ENCODE data around the gene RNU7-1.

The RNU7-1 gene

GRCh38 chr12:6919588-6919987 is 24.0 kb upstream of the RNU7-1 start:
- DNase-seq = no peak

- no peak for DNase-seq
Observed at GRCh38 chr12:6921539-6921938, 22.1 kb upstream of the RNU7-1 start.

GRCh38 chr12:6921996-6922946 is 21.3 kb upstream of the RNU7-1 start:
- DNase-seq = no peak

GRCh38 chr12:6923003-6923732 is 20.4 kb upstream of the RNU7-1 start:
- DNase-seq = no peak

- no peak for DNase-seq
Observed at GRCh38 chr12:6923851-6924250, 19.8 kb upstream of the RNU7-1 start.

- DNase-seq = no peak
Observed at GRCh38 chr12:6925239-6925539, 18.4 kb upstream of the RNU7-1 start.

GRCh38 chr12:6925540-6926279 is 17.9 kb upstream of the RNU7-1 start:
- no peak for DNase-seq

- DNase-seq = no peak
Observed at GRCh38 chr12:6927379-6928021, 16.1 kb upstream of the RNU7-1 start, which contains the start of gene ATN1. ATN1 (plus strand) TSS chr12:6927959; CDS start chr12:6934002, 6,043 bp downstream.

- no peak for DNase-seq
Observed at GRCh38 chr12:6928022-6928702, 15.5 kb upstream of the RNU7-1 start.

- no peak for DNase-seq
Observed at GRCh38 chr12:6928703-6929407, 14.8 kb upstream of the RNU7-1 start.

- no peak for DNase-seq
Observed at GRCh38 chr12:6929466-6930452, 13.9 kb upstream of the RNU7-1 start.

- DNase-seq = no peak
Observed at GRCh38 chr12:6932766-6933165, 10.8 kb upstream of the RNU7-1 start.

GRCh38 chr12:6934110-6934509 is 9.5 kb upstream of the RNU7-1 start:
- no peak for DNase-seq

- DNase-seq = no peak
Observed at GRCh38 chr12:6935371-6936193, 8.0 kb upstream of the RNU7-1 start.

- no peak for DNase-seq
Observed at GRCh38 chr12:6936194-6936635, 7.4 kb upstream of the RNU7-1 start.

GRCh38 chr12:6936636-6937480 is 6.8 kb upstream of the RNU7-1 start:
- peak; percentile 30 for DNase-seq

- DNase-seq = peak; percentile 87
Observed at GRCh38 chr12:6937481-6938352, 5.9 kb upstream of the RNU7-1 start.

All from effector CD8-positive, alpha-beta T cell (primary cell).